ENCODE results near the gene DIRAS1.
"Not testable (repeated sequence)": the region's sequence is repeated elsewhere in the genome, so short reads cannot be mapped to it uniquely, and the experiment has no call there.

- not testable (repeated sequence) for TF ChIP-seq CTCF, POLR2A (IDR thresholded peaks at IDR 0.05)
These were observed 7.1 kb downstream of the DIRAS1 start for GRCh38 chr19:2714102-2714501.

Measured in testis (tissue), 2 donors.